SU-DHL-6 (cell line): Measurements from ENCODE around the gene PARVA.

Experiments used
- EZH2phosphoT487 ChIP-seq: fragments of 200-600 bp; sonication (generic), shearing (Covaris generic); conservative IDR thresholded peaks from 2 replicates; pipeline ENCODE4 v1.6.1; 2018; ENCODE audit warnings: mild to moderate bottlenecking, antibody characterized with exemption, low read length, moderate library complexity, mixed read lengths
- TF ChIP-seq, protein P1 (sequence below): fragments of 200-600 bp; sonication (generic); IDR thresholded peaks from one replicate; pipeline ENCODE4 v1.5.1; 2017; ENCODE audit warnings: antibody characterized with exemption, mild to moderate bottlenecking, low read length, moderate library complexity; ENCODE audit not compliant: insufficient read depth, poor library complexity, severe bottlenecking

DNA sequence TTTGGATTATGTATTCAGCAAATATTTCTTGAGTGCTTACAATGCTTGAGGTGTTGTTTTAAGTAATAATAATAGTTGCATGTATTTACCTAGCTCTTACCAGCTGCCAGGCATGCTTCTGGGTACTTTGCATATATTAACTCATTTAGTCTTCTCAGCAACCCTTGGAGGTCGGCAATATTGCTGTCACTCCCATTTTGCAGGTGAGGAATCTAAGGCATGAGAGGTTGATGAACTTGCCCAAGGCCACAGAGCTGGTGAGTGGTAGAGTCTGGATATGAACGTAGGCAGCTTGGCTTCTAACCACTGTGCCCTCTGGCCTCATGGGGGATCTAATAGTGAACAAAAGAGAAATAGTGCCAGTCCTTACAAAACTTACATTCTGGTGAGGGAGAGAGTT lies 92.9 kb downstream of the PARVA start:
- TF ChIP-seq, protein P1, sequence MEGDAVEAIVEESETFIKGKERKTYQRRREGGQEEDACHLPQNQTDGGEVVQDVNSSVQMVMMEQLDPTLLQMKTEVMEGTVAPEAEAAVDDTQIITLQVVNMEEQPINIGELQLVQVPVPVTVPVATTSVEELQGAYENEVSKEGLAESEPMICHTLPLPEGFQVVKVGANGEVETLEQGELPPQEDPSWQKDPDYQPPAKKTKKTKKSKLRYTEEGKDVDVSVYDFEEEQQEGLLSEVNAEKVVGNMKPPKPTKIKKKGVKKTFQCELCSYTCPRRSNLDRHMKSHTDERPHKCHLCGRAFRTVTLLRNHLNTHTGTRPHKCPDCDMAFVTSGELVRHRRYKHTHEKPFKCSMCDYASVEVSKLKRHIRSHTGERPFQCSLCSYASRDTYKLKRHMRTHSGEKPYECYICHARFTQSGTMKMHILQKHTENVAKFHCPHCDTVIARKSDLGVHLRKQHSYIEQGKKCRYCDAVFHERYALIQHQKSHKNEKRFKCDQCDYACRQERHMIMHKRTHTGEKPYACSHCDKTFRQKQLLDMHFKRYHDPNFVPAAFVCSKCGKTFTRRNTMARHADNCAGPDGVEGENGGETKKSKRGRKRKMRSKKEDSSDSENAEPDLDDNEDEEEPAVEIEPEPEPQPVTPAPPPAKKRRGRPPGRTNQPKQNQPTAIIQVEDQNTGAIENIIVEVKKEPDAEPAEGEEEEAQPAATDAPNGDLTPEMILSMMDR = no peak
- no peak for TF ChIP-seq EZH2phosphoT487
